ENCODE measurements around the gene SLC48A1. TPM values are rescaled to one million over a fixed set of nuclear protein-coding genes. Genes with fewer than 3 reads are reported as not detected.

SLC48A1 gene
- total and polyA plus RNA-seq, 2 donors (not counting 1 experiment from before 2014, with no cell fraction given): 9.0 to 18.7 TPM

DNA sequence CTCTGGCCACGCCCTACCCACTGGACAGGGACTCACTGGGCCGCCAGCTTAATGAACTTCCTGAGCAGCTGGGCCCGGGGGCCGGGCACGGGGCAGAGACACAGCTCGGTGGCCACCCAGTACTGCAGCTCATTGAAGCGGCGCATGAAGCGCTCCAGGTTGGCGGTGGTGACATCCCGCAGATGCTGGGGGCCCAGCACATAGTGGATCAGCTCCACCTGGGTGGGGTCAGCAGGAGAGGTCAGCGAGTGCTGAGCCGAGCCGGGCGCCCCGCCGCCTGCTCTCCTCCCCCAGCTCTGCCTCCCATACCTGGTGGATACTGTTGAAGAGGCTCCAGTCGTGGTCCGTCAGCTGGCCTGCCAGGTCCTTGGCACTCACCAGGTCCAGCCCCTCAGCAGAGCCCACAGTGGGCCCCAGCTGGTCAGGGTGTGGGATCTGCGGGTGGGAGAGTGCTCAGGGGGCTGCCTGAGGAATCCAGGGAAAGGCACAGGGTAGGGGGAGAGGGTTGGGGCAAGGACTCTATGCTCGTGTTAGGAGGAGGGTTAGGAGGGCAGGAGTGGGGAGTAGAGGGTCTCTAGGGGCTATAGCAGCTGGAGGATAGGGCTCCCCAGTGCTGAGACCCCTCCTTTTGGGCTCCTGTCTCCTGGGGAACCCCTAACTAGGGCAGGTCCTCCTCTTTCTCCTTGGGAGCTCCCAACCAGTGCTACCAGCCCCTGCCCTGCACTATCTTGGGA, 32.3 kb upstream of the SLC48A1 start:
- Histone ChIP-seq H3K27ac (ENCODE audit: insufficient read depth, low read length) (no peak overlapping the region), H3K9ac (ENCODE audit: insufficient read depth, low read length) (no peak overlapping the region), H2AFZ (ENCODE audit: low read length) (no peak overlapping the region)

DNA sequence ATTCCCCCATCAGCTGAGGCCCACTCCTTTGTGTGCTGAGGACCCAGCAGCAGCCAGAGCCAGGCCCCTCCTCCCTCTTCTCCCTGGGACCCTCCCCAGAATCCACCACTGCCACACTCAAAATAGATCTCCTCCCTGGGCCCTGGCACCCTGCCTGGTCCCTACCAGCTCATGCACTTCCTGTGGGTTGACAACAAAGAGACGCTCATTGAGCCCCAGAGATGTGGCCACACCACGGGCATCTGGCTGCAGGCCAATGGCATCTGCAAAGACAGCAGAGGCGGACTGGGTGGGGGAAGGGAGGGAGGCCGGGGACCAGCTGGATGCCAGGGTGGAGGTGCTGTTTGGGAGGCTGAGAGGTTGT, 31.7 kb upstream of the SLC48A1 start:
- no peak overlapping the region for H3K4me2 ChIP-seq (ENCODE audit: extremely low read depth, insufficient read depth, low read length)
- H2AFZ ChIP-seq (ENCODE audit: low read length): no peak overlapping the region

More for the DNA sequence above, 32.3 kb upstream of the SLC48A1 start:
- Histone ChIP-seq H3K4me2 (ENCODE audit: extremely low read depth, insufficient read depth, low read length) (no peak overlapping the region), H3K36me3 (ENCODE audit: control insufficient read depth, insufficient read depth, low read length) (no peaks in the 10 kb centered on the region), H4K20me1 (ENCODE audit: control insufficient read depth, extremely low read depth, insufficient read depth, low read length) (no peaks in the 10 kb centered on the region), H3K9me3 (ENCODE audit: control insufficient read depth, insufficient read depth, low read depth, low read length) (no peaks in the 10 kb centered on the region), H3K4me3 (replicated peaks in 1 of 4; ENCODE audit: control extremely low read depth in 1 of 4, insufficient read depth in 1 of 4, low read depth in 3 of 4, low read length in 4 of 4) (no peak overlapping the region), H3K27me3 (ENCODE audit: control insufficient read depth, insufficient read depth, low read length) (peaks cover 5% of the 10 kb centered on the region), H3K79me2 (ENCODE audit: control insufficient read depth, insufficient read depth, low read length) (no peaks in the 10 kb centered on the region), H3K4me1 (ENCODE audit: control insufficient read depth, extremely low read depth, insufficient read depth, low read length) (peaks cover 18% of the 10 kb centered on the region)
- no peak for DNase-seq (ENCODE audit: low read depth in 2 of 2)
- no peak for TF ChIP-seq EZH2 (IDR thresholded peaks at IDR 0.05; ENCODE audit: low read length, missing control alignments)
- TF ChIP-seq, protein P1, sequence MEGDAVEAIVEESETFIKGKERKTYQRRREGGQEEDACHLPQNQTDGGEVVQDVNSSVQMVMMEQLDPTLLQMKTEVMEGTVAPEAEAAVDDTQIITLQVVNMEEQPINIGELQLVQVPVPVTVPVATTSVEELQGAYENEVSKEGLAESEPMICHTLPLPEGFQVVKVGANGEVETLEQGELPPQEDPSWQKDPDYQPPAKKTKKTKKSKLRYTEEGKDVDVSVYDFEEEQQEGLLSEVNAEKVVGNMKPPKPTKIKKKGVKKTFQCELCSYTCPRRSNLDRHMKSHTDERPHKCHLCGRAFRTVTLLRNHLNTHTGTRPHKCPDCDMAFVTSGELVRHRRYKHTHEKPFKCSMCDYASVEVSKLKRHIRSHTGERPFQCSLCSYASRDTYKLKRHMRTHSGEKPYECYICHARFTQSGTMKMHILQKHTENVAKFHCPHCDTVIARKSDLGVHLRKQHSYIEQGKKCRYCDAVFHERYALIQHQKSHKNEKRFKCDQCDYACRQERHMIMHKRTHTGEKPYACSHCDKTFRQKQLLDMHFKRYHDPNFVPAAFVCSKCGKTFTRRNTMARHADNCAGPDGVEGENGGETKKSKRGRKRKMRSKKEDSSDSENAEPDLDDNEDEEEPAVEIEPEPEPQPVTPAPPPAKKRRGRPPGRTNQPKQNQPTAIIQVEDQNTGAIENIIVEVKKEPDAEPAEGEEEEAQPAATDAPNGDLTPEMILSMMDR (conservative IDR thresholded peaks at IDR 0.05 in 1 of 2, IDR thresholded peaks at IDR 0.05 in 1 of 2; ENCODE audit: low read depth in 1 of 2, low read length in 2 of 2): no peak

DNA sequence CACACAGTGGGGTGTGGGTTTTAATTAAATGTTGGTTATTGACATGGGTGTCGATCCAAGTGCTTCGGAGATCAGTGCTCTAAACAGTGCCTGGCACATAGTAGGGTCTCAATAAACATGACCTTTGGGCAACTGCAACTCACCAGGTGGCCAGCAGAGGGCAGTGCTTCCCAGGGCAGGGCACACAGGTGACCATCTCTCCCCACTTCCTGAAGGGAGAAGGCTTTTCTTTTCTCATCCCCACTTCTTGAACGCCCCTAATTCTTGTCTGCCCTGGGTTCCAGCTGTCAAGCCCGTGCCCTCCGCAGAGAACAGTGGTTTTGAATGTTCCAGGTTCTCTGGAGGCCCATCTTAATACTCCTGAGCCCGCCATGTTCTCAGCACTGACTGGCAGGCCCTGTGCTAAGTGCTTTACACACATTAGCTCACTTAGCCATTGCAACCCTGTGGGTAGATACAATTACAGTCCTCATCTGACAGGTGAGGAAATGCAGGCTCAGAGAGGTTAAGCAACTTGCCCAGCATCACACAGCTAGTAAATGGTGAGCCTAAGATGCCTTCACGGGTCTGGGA, 30.7 kb upstream of the SLC48A1 start:
- Histone ChIP-seq H3K36me3 (ENCODE audit: control insufficient read depth, insufficient read depth, low read length) (no peaks in the 10 kb centered on the region), H3K27me3 (ENCODE audit: control insufficient read depth, insufficient read depth, low read length) (peaks cover 5% of the 10 kb centered on the region), H3K4me2 (ENCODE audit: extremely low read depth, insufficient read depth, low read length) (no peak overlapping the region), H3K9ac (ENCODE audit: insufficient read depth, low read length) (no peak overlapping the region), H3K27ac (ENCODE audit: insufficient read depth, low read length) (no peak overlapping the region), H4K20me1 (ENCODE audit: control insufficient read depth, extremely low read depth, insufficient read depth, low read length) (no peaks in the 10 kb centered on the region), H3K4me3 (replicated peaks in 1 of 4; ENCODE audit: control extremely low read depth in 1 of 4, insufficient read depth in 1 of 4, low read depth in 3 of 4, low read length in 4 of 4) (no peak overlapping the region), H3K4me1 (ENCODE audit: control insufficient read depth, extremely low read depth, insufficient read depth, low read length) (peaks cover 4% of the 10 kb centered on the region), H2AFZ (ENCODE audit: low read length) (no peak overlapping the region), H3K79me2 (ENCODE audit: control insufficient read depth, insufficient read depth, low read length) (no peaks in the 10 kb centered on the region), H3K9me3 (ENCODE audit: control insufficient read depth, insufficient read depth, low read depth, low read length) (no peaks in the 10 kb centered on the region)
- no peak for TF ChIP-seq EZH2 (IDR thresholded peaks at IDR 0.05; ENCODE audit: low read length, missing control alignments)
- TF ChIP-seq, protein P1 (conservative IDR thresholded peaks at IDR 0.05 in 1 of 2, IDR thresholded peaks at IDR 0.05 in 1 of 2; ENCODE audit: low read depth in 1 of 2, low read length in 2 of 2): peak; percentile 98 to 99
- DNase-seq (ENCODE audit: low read depth in 2 of 2): peak in 1 of 2 donors; percentile 30

More for the DNA sequence above, 31.7 kb upstream of the SLC48A1 start:
- Histone ChIP-seq H3K4me1 (ENCODE audit: control insufficient read depth, extremely low read depth, insufficient read depth, low read length) (peaks cover 15% of the 10 kb centered on the region), H3K27me3 (ENCODE audit: control insufficient read depth, insufficient read depth, low read length) (peaks cover 5% of the 10 kb centered on the region), H3K9ac (ENCODE audit: insufficient read depth, low read length) (no peak overlapping the region), H3K9me3 (ENCODE audit: control insufficient read depth, insufficient read depth, low read depth, low read length) (no peaks in the 10 kb centered on the region), H3K4me3 (replicated peaks in 1 of 4; ENCODE audit: control extremely low read depth in 1 of 4, insufficient read depth in 1 of 4, low read depth in 3 of 4, low read length in 4 of 4) (no peak overlapping the region), H4K20me1 (ENCODE audit: control insufficient read depth, extremely low read depth, insufficient read depth, low read length) (no peaks in the 10 kb centered on the region), H3K79me2 (ENCODE audit: control insufficient read depth, insufficient read depth, low read length) (no peaks in the 10 kb centered on the region), H3K36me3 (ENCODE audit: control insufficient read depth, insufficient read depth, low read length) (no peaks in the 10 kb centered on the region), H3K27ac (ENCODE audit: insufficient read depth, low read length) (no peak overlapping the region)
- peak; percentile 12 to 23 for DNase-seq (ENCODE audit: low read depth in 2 of 2)
- TF ChIP-seq EZH2 (IDR thresholded peaks at IDR 0.05; ENCODE audit: low read length, missing control alignments): no peak
- TF ChIP-seq, protein P1 (conservative IDR thresholded peaks at IDR 0.05 in 1 of 2, IDR thresholded peaks at IDR 0.05 in 1 of 2; ENCODE audit: low read depth in 1 of 2, low read length in 2 of 2): no peak
